H1 (cell line): ENCODE measurements around the gene CAMTA1. TPM values are rescaled to one million over a fixed set of nuclear protein-coding genes. Genes with fewer than 3 reads are reported as not detected.

ENCODE experiments used
- CTCF ChIA-PET: fragments of 300-600 bp; sonication (Branson Sonifier 250); formaldehyde crosslinking; loops from one replicate; lab custom pipeline; 2021; ENCODE audit not compliant: partially characterized antibody; lab: Charles Lee
- POLR2A ChIA-PET: fragments of 300-600 bp; sonication (Branson Sonifier 250); formaldehyde crosslinking; loops from one replicate; lab custom pipeline; 2021; ENCODE audit warnings: inconsistent platforms; ENCODE audit not compliant: partially characterized antibody; lab: Charles Lee
- DNase-seq, 2 experiments: peaks; one replicate each; pipeline versions ENCODE4 v3.0.0 to v3.0.0-alpha.2; 2010 to 2022; ENCODE audit warnings: low spot score in 2 of 2, low read depth in 1 of 2, mixed read lengths in 1 of 2
- FAIRE-seq: peaks from 2 replicates; lab custom pipeline; 2011; peaks lifted over from hg19 to GRCh38; lab: Jason Lieb, UNC
- H2AFZ ChIP-seq: 2 replicates; pipeline ENCODE4 v1.8.1; 2012; ENCODE audit warnings: low read length, inconsistent platforms
- H2AK5ac ChIP-seq: 2 replicates; pipeline ENCODE4 v1.6.1; 2013; ENCODE audit warnings: low read depth, low read length
- H2BK120ac ChIP-seq: replicated peaks from 2 replicates; pipeline ENCODE3; 2013; ENCODE audit warnings: low read depth, low read length, inconsistent platforms
- H2BK12ac ChIP-seq: 2 replicates; pipeline ENCODE4 v1.6.1; 2013; ENCODE audit warnings: low read depth, low read length
- H2BK15ac ChIP-seq: 2 replicates; pipeline ENCODE4 v1.6.1; 2013; ENCODE audit warnings: low read length
- H2BK20ac ChIP-seq: 2 replicates; pipeline ENCODE4 v1.6.1; 2013; ENCODE audit warnings: low read length
- H2BK5ac ChIP-seq: 2 replicates; pipeline ENCODE4 v1.6.1; 2013; ENCODE audit warnings: low read depth, low read length
- H3K14ac ChIP-seq: 2 replicates; pipeline ENCODE4 v1.6.1; 2013; ENCODE audit warnings: inconsistent platforms; ENCODE audit not compliant: insufficient read length
- H3K18ac ChIP-seq: 2 replicates; pipeline ENCODE4 v1.6.1; 2013; ENCODE audit warnings: low read length; ENCODE audit errors: extremely low read depth
- H3K23ac ChIP-seq: 2 replicates; pipeline ENCODE4 v1.6.1; 2013; ENCODE audit warnings: inconsistent platforms; ENCODE audit not compliant: insufficient read length
- H3K23me2 ChIP-seq: 2 replicates; pipeline ENCODE4 v1.6.1; 2013; ENCODE audit warnings: low read depth, low read length
- H3K27ac ChIP-seq: 2 replicates; pipeline ENCODE4 v1.6.1; 2011; ENCODE audit warnings: low read depth, low read length, inconsistent platforms
- H3K27me3 ChIP-seq, 4 experiments: replicated peaks in 1 of 4; 1 replicate in 1 of 4; 2 replicates in 3 of 4; pipeline versions ENCODE4 v1.6.1 to v1.8.1; 2011 to 2013; ENCODE audit warnings: low read length in 3 of 4, mild to moderate bottlenecking in 3 of 4, inconsistent platforms in 2 of 4, mixed read lengths in 2 of 4, moderate library complexity in 1 of 4; ENCODE audit not compliant: control insufficient read depth in 3 of 4, insufficient read depth in 3 of 4; ENCODE audit errors: extremely low read depth in 1 of 4
- H3K36me3 ChIP-seq, 4 experiments: 2 replicates each; pipeline versions ENCODE4 v1.6.1 to v1.8.1; 2011 to 2013; ENCODE audit warnings: mild to moderate bottlenecking in 4 of 4, low read length in 3 of 4, moderate library complexity in 2 of 4, control low read depth in 1 of 4, inconsistent platforms in 1 of 4; ENCODE audit not compliant: insufficient read depth in 4 of 4, control insufficient read depth in 2 of 4
- H3K4ac ChIP-seq: replicated peaks from 2 replicates; pipeline ENCODE3; 2013; ENCODE audit warnings: low read length, low read depth, mixed read lengths, inconsistent platforms; ENCODE audit not compliant: insufficient read length
- H3K4me1 ChIP-seq, 4 experiments: replicated peaks in 1 of 4; 1 replicate in 1 of 4; 2 replicates in 3 of 4; pipeline versions ENCODE4 v1.6.1 to v1.8.1; 2011 to 2013; ENCODE audit warnings: low read length in 3 of 4, inconsistent platforms in 2 of 4, mixed read lengths in 1 of 4; ENCODE audit not compliant: insufficient read depth in 4 of 4, control insufficient read depth in 3 of 4
- H3K4me2 ChIP-seq, 2 experiments: 2 replicates each; pipeline versions ENCODE4 v1.6.1 to v1.8.1; 2011 to 2013; ENCODE audit warnings: low read depth in 2 of 2, low read length in 2 of 2, control low read depth in 1 of 2, inconsistent platforms in 1 of 2, mild to moderate bottlenecking in 1 of 2; ENCODE audit not compliant: insufficient read depth in 1 of 2
- H3K4me3 ChIP-seq, 4 experiments: fragments of 200-600, 300-600 bp in 1 of 4; sonication (generic), shearing (Covaris generic), sonication (Bioruptor Twin) in 1 of 4; 2 replicates each; pipeline versions ENCODE4 v1.5.1 to v1.8.1; 2011 to 2016; ENCODE audit warnings: low read length in 4 of 4, low read depth in 3 of 4, control low read depth in 2 of 4, inconsistent platforms in 2 of 4, mild to moderate bottlenecking in 2 of 4, mixed read lengths in 1 of 4, moderate library complexity in 1 of 4; ENCODE audit not compliant: insufficient read depth in 2 of 4; ENCODE audit errors: extremely low read depth in 1 of 4
- H3K56ac ChIP-seq: replicated peaks from 2 replicates; pipeline ENCODE3; 2013; ENCODE audit warnings: low read depth, mild to moderate bottlenecking, mixed read lengths, low read length, inconsistent platforms; ENCODE audit not compliant: insufficient read length
- H3K79me1 ChIP-seq: 2 replicates; pipeline ENCODE4 v1.6.1; 2013; ENCODE audit warnings: low read depth, low read length, control low read depth
- H3K79me2 ChIP-seq, 2 experiments: 2 replicates each; pipeline versions ENCODE4 v1.6.1 to v1.8.1; 2012 to 2013; ENCODE audit warnings: low read length in 2 of 2, mild to moderate bottlenecking in 2 of 2, inconsistent platforms in 1 of 2; ENCODE audit not compliant: insufficient read depth in 2 of 2, control insufficient read depth in 1 of 2
- H3K9ac ChIP-seq, 4 experiments: replicated peaks in 1 of 4; 1 replicate in 1 of 4; 2 replicates in 3 of 4; pipeline versions ENCODE4 v1.6.1 to v1.8.1; 2011 to 2013; ENCODE audit warnings: low read depth in 3 of 4, low read length in 3 of 4, control low read depth in 2 of 4, mild to moderate bottlenecking in 2 of 4, moderate library complexity in 2 of 4, inconsistent platforms in 1 of 4; ENCODE audit errors: extremely low read depth in 1 of 4
- H3K9me3 ChIP-seq, 2 experiments: 2 replicates each; pipeline versions ENCODE4 v1.6.1 to v1.8.1; 2012 to 2013; ENCODE audit warnings: mild to moderate bottlenecking in 2 of 2, moderate library complexity in 2 of 2, control low read depth in 1 of 2, inconsistent platforms in 1 of 2, low read depth in 1 of 2, low read length in 1 of 2, mixed read lengths in 1 of 2; ENCODE audit not compliant: insufficient read depth in 2 of 2
- H4K20me1 ChIP-seq, 2 experiments: replicated peaks in 1 of 2; 2 replicates each; pipeline versions ENCODE3 to v1.8.1; 2011 to 2013; ENCODE audit warnings: inconsistent platforms in 2 of 2, low read length in 2 of 2, mild to moderate bottlenecking in 1 of 2; ENCODE audit not compliant: insufficient read depth in 2 of 2, control insufficient read depth in 1 of 2
- H4K5ac ChIP-seq: 2 replicates; pipeline ENCODE4 v1.6.1; 2013; ENCODE audit warnings: low read length, low read depth, mixed read lengths, inconsistent platforms; ENCODE audit not compliant: insufficient read length
- H4K8ac ChIP-seq: 2 replicates; pipeline ENCODE4 v1.8.0; 2013; ENCODE audit warnings: mild to moderate bottlenecking, moderate library complexity, low read length, inconsistent platforms; ENCODE audit not compliant: insufficient read depth; ENCODE audit errors: extremely low read depth
- H4K91ac ChIP-seq: replicated peaks from 2 replicates; pipeline ENCODE3; 2013; ENCODE audit warnings: low read length, mixed read lengths, inconsistent platforms; ENCODE audit not compliant: insufficient read length
- CBX8 ChIP-seq: fragments of 300-800, 300-1000 bp; sonication (generic); IDR thresholded peaks from 2 replicates; pipeline ENCODE4 v1.7.1; 2016; ENCODE audit warnings: low read depth, low read length, borderline replicate concordance
- CHD2 ChIP-seq: IDR thresholded peaks from 2 replicates; pipeline ENCODE4 v1.6.1; 2012; ENCODE audit warnings: low read length, improper control_type of control experiment
- GTF2F1 ChIP-seq: IDR thresholded peaks from 2 replicates; pipeline ENCODE4 v1.6.1; 2012; ENCODE audit warnings: low read depth, low read length, improper control_type of control experiment, borderline replicate concordance
- KDM1A ChIP-seq: fragments of 200-600, 300-600 bp; sonication (generic); IDR thresholded peaks from 2 replicates; pipeline ENCODE4 v1.7.1; 2016; ENCODE audit warnings: mild to moderate bottlenecking, low read length, borderline replicate concordance
- RFX5 ChIP-seq: IDR thresholded peaks from 2 replicates; pipeline ENCODE4 v1.6.1; 2011; ENCODE audit warnings: low read depth, low read length, improper control_type of control experiment, borderline replicate concordance
- SIX5 ChIP-seq: IDR thresholded peaks from 2 replicates; pipeline ENCODE4 v1.6.1; 2011; ENCODE audit warnings: mild to moderate bottlenecking, low read depth, low read length
- SUZ12 ChIP-seq: fragments of 200-600 bp; sonication (generic); IDR thresholded peaks from 2 replicates; pipeline ENCODE4 v1.6.1; 2012; ENCODE audit warnings: mild to moderate bottlenecking, inconsistent platforms, low read length, moderate library complexity, mixed read lengths
- TAF7 ChIP-seq: optimal IDR thresholded peaks from 2 replicates; pipeline ENCODE3; 2011; ENCODE audit warnings: low read depth, mild to moderate bottlenecking, inconsistent platforms, low read length, moderate library complexity, borderline replicate concordance
- TEAD4 ChIP-seq: IDR thresholded peaks from 2 replicates; pipeline ENCODE4 v1.6.1; 2012; ENCODE audit warnings: low read depth, low read length, inconsistent platforms, mixed read lengths
- WGBS, 2 experiments: shearing (Covaris generic) in 1 of 2; methylation state at CpG; one replicate each; pipeline versions ENCODE4 v1.1.6 to v1.1.7; 2013 to 2015; ENCODE audit warnings: low lambda C conversion rate in 2 of 2, mixed read lengths in 2 of 2, inconsistent platforms in 1 of 2, low coverage in 1 of 2, missing lambda C conversion rate in 1 of 2; ENCODE audit not compliant: insufficient replicate concordance in 2 of 2, insufficient coverage in 1 of 2, insufficient read length in 1 of 2; ENCODE audit errors: extremely low coverage in 1 of 2, missing lambda C conversion rate in 1 of 2; 5-methylcytosine and 5-hydroxymethylcytosine counted together
- polyA plus RNA-seq, 7 experiments: library from polyadenylated mRNA; depleted of rRNA in 3 of 7; stranded (reverse) in 5 of 7; unstranded in 2 of 7; fragments of >200 nt in 5 of 7; fragments of 200-250 nt in 2 of 7; gene quantifications; 1 replicate in 5 of 7; 2 replicates in 1 of 7; 4 replicates in 1 of 7; pipeline versions ENCODE4 v1.2.1 to v1.2.3, GENCODE V29; 2011 to 2013; ENCODE audit warnings: missing spikeins in 2 of 7, mixed read lengths in 2 of 7
- total RNA-seq: library from RNA; stranded (reverse); fragmentation: NEBNext Ultra II Directional; extraction: Animal tissue kit (Norgen Biotek cat#: 25700); gene quantifications from 2 replicates; pipeline ENCODE4 v1.2.1, GENCODE V29; 2021
- TF ChIP-seq, protein P1 (sequence below): IDR thresholded peaks from 2 replicates; pipeline ENCODE4 v1.6.1; 2012; ENCODE audit warnings: inconsistent platforms

The CAMTA1 gene
- total and polyA plus RNA-seq, 2 of the 8 experiments (the other 6 are each of a cell fraction or from before 2014, with no cell fraction given): 65.0 to 119 TPM

DNA sequence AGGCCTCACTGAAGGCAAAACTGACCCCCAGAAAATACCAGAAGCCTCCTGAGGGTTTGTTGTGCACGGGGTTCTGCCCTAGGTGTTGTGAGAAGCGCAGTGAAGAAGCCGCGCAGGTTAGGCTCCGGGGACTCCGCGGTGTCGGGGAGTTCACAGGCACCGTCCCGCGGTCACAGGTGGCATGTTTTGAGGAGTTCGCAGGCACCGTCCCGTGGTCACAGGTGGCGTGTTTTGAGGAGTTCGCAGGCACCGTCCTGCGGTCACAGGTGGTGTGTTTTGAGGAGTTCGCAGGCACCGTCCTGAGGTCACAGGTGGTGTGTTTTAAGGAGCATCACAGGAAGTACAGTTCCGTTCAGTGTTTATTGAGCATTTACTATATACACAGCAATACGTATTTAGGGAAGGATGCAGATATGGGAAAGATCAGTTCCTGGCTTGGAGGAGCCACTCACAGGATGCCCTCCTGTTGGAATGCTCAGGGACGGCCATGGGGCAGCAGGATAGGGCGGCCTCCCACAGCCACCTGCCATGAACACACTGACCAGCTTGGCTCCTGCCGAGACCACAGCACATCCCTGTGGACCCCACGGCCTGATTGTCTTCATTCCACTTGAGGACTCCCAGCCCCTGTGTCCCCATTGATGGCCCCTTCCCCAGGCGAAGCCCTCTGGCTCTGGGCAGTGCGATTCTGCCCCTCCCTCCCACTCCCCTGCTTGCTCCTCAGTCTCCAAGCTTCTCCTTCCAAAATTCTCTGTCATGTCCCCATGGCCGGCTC is 899.8 kb downstream of the CAMTA1 start:
- CTCF ChIA-PET: interaction anchor here (0.6 to 3.0 kb wide), 3 partner anchors 16 to 68 kb away, joined by 3 to 21 read pairs (median 4); no protein-coding TSS in a partner anchor
- Histone ChIP-seq H3K27ac (no peak overlapping the region), H3K36me3 (no peaks in the 10 kb centered on the region), H4K91ac (no peak overlapping the region), H4K20me1 (no peaks in the 10 kb centered on the region), H2BK15ac (no peak overlapping the region), H2AK5ac (no peak overlapping the region), H3K79me1 (no peaks in the 10 kb centered on the region), H3K9ac (no peak overlapping the region), H2AFZ (no peak overlapping the region), H3K14ac (no peak overlapping the region), H4K8ac (no peak overlapping the region), H2BK20ac (no peak overlapping the region), H2BK120ac (no peak overlapping the region), H2BK12ac (no peak overlapping the region), H3K9me3 (no peaks in the 10 kb centered on the region), H3K79me2 (no peaks in the 10 kb centered on the region), H3K4ac (no peak overlapping the region), H3K23me2 (peaks cover 2% of the 10 kb centered on the region; the same call in 1 of the 2 replicates), H3K4me3 (no peak overlapping the region), H3K27me3 (peaks cover 0 to 5% (median under 1%) of the 10 kb centered on the region in 4 experiments; a peak in 5 of 7 replicates), H4K5ac (no peak overlapping the region)
- POLR2A ChIA-PET: no interaction called here
- WGBS, 2 experiments: 93% methylated on average over 29 of the region's 29 CpGs; no CpG with 5 or more reads in 1 of the 2 experiments
- DNase-seq (no peak), FAIRE-seq (no peak)
- TF ChIP-seq TEAD4: no peak
- TF ChIP-seq TAF7: no peak
- no peak for TF ChIP-seq GTF2F1
- TF ChIP-seq SUZ12: no peak
- no peak for TF ChIP-seq KDM1A
- TF ChIP-seq, protein P1, sequence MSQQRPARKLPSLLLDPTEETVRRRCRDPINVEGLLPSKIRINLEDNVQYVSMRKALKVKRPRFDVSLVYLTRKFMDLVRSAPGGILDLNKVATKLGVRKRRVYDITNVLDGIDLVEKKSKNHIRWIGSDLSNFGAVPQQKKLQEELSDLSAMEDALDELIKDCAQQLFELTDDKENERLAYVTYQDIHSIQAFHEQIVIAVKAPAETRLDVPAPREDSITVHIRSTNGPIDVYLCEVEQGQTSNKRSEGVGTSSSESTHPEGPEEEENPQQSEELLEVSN: no peak
- no peak for TF ChIP-seq CHD2
- TF ChIP-seq RFX5: no peak
- no peak for TF ChIP-seq SIX5
- TF ChIP-seq CBX8: no peak
- TF ChIP-seq, all 59 proteins: peak for 0
- Histone ChIP-seq H2BK5ac (no peak overlapping the region), H3K18ac (no peak overlapping the region), H3K56ac (no peak overlapping the region), H3K4me1 (peaks cover 0 to 12% (median 0%) of the 10 kb centered on the region in 4 experiments; a peak in 4 of 7 replicates), H3K4me2 (no peak overlapping the region), H3K23ac (no peak overlapping the region)
